ENCODE results near the gene CUL5. TPM values are rescaled to one million over a fixed set of nuclear protein-coding genes. Genes with fewer than 3 reads are reported as not detected.

The CUL5 gene
- total RNA-seq, 1 experiment from 2014 or later = 37.7 TPM

- TF ChIP-seq CTCF (conservative IDR thresholded peaks at IDR 0.05) = no peak
- peaks cover 5 to 6% of the 10 kb centered on the region in 2 experiments for H3K4me1 Mint-ChIP-seq
Observed at GRCh38 chr11:107998761-107999160, 9.9 kb upstream of the CUL5 start.

More at GRCh38 chr11:107998761-107999160, 9.9 kb upstream of the CUL5 start:
- Histone ChIP-seq H3K23ac (ENCODE audit: insufficient read length, low read depth, low read length) (no peak overlapping the region), H3K23me2 (ENCODE audit: insufficient read length, low read depth, low read length, poor library complexity, severe bottlenecking) (no peaks in the 10 kb centered on the region), H2BK120ac (ENCODE audit: low read depth, low read length, poor library complexity, severe bottlenecking) (no peak overlapping the region), H2AFZ (ENCODE audit: low read length) (no peak overlapping the region), H3K79me1 (ENCODE audit: insufficient read depth, low read depth, low read length, poor library complexity, severe bottlenecking) (no peaks in the 10 kb centered on the region), H3K27ac (ENCODE audit: insufficient read length, low read depth, low read length) (no peak overlapping the region), H4K5ac (ENCODE audit: insufficient read length, low read depth, low read length) (no peak overlapping the region), H3K4me1 (ENCODE audit: insufficient read depth, low read length) (no peaks in the 10 kb centered on the region), H2BK12ac (ENCODE audit: insufficient read length, low read depth, low read length) (no peak overlapping the region), H4K91ac (ENCODE audit: insufficient read length, low read depth, low read length) (no peak overlapping the region), H3T11ph (ENCODE audit: low read length) (no peak overlapping the region), H2BK5ac (ENCODE audit: insufficient read length, low read length) (no peak overlapping the region), H3K18ac (ENCODE audit: insufficient read length, low read depth, low read length) (no peak overlapping the region), H2AK5ac (ENCODE audit: insufficient read length, low read length) (no peak overlapping the region), H3K56ac (ENCODE audit: insufficient read length, low read depth, low read length) (no peak overlapping the region), H3K4ac (ENCODE audit: low read depth, low read length) (no peak overlapping the region), H3K79me2 (ENCODE audit: insufficient read depth, low read length) (no peaks in the 10 kb centered on the region), H4K20me1 (ENCODE audit: control insufficient read depth, insufficient read depth, insufficient read length) (no peaks in the 10 kb centered on the region), H3K4me2 (ENCODE audit: insufficient read depth, insufficient read length, low read length) (no peak overlapping the region), H3K27me3 (ENCODE audit: insufficient read depth, low read length) (no peaks in the 10 kb centered on the region), H3K9me3 (ENCODE audit: control insufficient read depth, low read depth, low read length) (no peaks in the 10 kb centered on the region), H2BK20ac (ENCODE audit: low read depth, low read length, poor library complexity, severe bottlenecking) (no peak overlapping the region), H3K14ac (ENCODE audit: insufficient read depth, low read length) (no peak overlapping the region), H2BK15ac (ENCODE audit: low read depth, low read length) (no peak overlapping the region), H4K8ac (replicated peaks; ENCODE audit: insufficient read length, low read depth, low read length) (no peak overlapping the region), H3K9ac (ENCODE audit: extremely low read depth, insufficient read length, low read length) (no peak overlapping the region)
- Mint-ChIP-seq H3K4me3 (no peak overlapping the region), H3K9me3 (no peaks in the 10 kb centered on the region), H3K27ac (no peak overlapping the region), H3K36me3 (ENCODE audit: insufficient read depth in 1 of 3, low read depth in 3 of 3) (no peaks in the 10 kb centered on the region), H3K27me3 (ENCODE audit: low read depth) (no peaks in the 10 kb centered on the region)
- DNase-seq = no peak
- WGBS (ENCODE audit: extremely low coverage, insufficient read length, low lambda C conversion rate) = no CpG with 5 or more reads among the region's 6 CpGs
